MM.1S (cell line): ENCODE results near the gene RPL10.

Experiments
- DNase-seq: peaks from one replicate; pipeline ENCODE4 v3.0.0-alpha.2; 2015
- H2AFZ ChIP-seq: fragments of 300-600 bp; sonication (generic); 2 replicates; pipeline ENCODE4 v1.6.0; 2016; ENCODE audit warnings: antibody characterized with exemption, low read length
- H3F3A ChIP-seq: fragments of 300-600 bp; sonication (generic); 2 replicates; pipeline ENCODE4 v1.6.1; 2016; ENCODE audit warnings: mild to moderate bottlenecking, antibody characterized with exemption, low read length, moderate library complexity, mixed read lengths; ENCODE audit not compliant: insufficient read depth
- H3K27ac ChIP-seq: fragments of 300-600 bp; sonication (generic); 2 replicates; pipeline ENCODE4 v1.5.1; 2016; ENCODE audit warnings: mild to moderate bottlenecking, low read length
- H3K27me3 ChIP-seq: fragments of 300-600 bp; sonication (generic); replicated peaks from 2 replicates; pipeline ENCODE4 v1.6.0; 2016; ENCODE audit warnings: low read length; ENCODE audit not compliant: insufficient read depth
- H3K36me3 ChIP-seq: fragments of 300-600 bp; sonication (generic); replicated peaks from 2 replicates; pipeline ENCODE4 v1.6.1; 2016; ENCODE audit warnings: mild to moderate bottlenecking, low read length, mixed read lengths; ENCODE audit not compliant: insufficient read depth
- H3K4me1 ChIP-seq: fragments of 300-600 bp; sonication (generic); 2 replicates; pipeline ENCODE4 v1.6.1; 2016; ENCODE audit warnings: low read length, mixed read lengths
- H3K4me2 ChIP-seq: fragments of 300-600 bp; sonication (generic); 2 replicates; pipeline ENCODE4 v1.6.0; 2016; ENCODE audit warnings: low read depth, low read length
- H3K4me3 ChIP-seq: fragments of 300-600 bp; sonication (generic); 2 replicates; pipeline ENCODE4 v1.5.1; 2016; ENCODE audit warnings: low read length, mixed read lengths
- H3K79me2 ChIP-seq: fragments of 300-600 bp; sonication (generic); 2 replicates; pipeline ENCODE4 v1.6.1; 2016; ENCODE audit warnings: mixed run types, low read length, mixed read lengths
- H3K9ac ChIP-seq: fragments of 300-600 bp; sonication (generic); 2 replicates; pipeline ENCODE4 v1.6.1; 2016; ENCODE audit warnings: low read length, mixed read lengths
- H3K9me2 ChIP-seq: fragments of 300-600 bp; sonication (generic); replicated peaks from 2 replicates; pipeline ENCODE4 v1.6.1; 2016; ENCODE audit warnings: mild to moderate bottlenecking, low read length, mixed read lengths; ENCODE audit not compliant: insufficient read depth
- H3K9me3 ChIP-seq: fragments of 300-600 bp; sonication (generic); replicated peaks from 2 replicates; pipeline ENCODE4 v1.6.1; 2016; ENCODE audit warnings: mild to moderate bottlenecking, low read length, mixed read lengths; ENCODE audit not compliant: insufficient read depth
- H4K20me1 ChIP-seq: fragments of 300-600 bp; sonication (generic); 2 replicates; pipeline ENCODE4 v1.6.1; 2016; ENCODE audit warnings: mild to moderate bottlenecking, low read length, moderate library complexity, mixed read lengths; ENCODE audit not compliant: insufficient read depth
- EZH2 ChIP-seq: fragments of 300-600 bp; sonication (generic); optimal IDR thresholded peaks from 2 replicates; pipeline ENCODE3; 2017; ENCODE audit warnings: low read depth, mild to moderate bottlenecking, antibody characterized with exemption, low read length, mixed read lengths
- EZH2phosphoT487 ChIP-seq: fragments of 300-600 bp; sonication (generic); IDR thresholded peaks from 2 replicates; pipeline ENCODE4 v1.6.1; 2018; ENCODE audit warnings: antibody characterized with exemption, low read length
- TF ChIP-seq, protein P1 (sequence below): fragments of 300-600 bp; sonication (generic); IDR thresholded peaks from 2 replicates; pipeline ENCODE4 v1.5.1; 2016; ENCODE audit warnings: antibody characterized with exemption, low read length, mixed read lengths

The RPL10 gene

DNA sequence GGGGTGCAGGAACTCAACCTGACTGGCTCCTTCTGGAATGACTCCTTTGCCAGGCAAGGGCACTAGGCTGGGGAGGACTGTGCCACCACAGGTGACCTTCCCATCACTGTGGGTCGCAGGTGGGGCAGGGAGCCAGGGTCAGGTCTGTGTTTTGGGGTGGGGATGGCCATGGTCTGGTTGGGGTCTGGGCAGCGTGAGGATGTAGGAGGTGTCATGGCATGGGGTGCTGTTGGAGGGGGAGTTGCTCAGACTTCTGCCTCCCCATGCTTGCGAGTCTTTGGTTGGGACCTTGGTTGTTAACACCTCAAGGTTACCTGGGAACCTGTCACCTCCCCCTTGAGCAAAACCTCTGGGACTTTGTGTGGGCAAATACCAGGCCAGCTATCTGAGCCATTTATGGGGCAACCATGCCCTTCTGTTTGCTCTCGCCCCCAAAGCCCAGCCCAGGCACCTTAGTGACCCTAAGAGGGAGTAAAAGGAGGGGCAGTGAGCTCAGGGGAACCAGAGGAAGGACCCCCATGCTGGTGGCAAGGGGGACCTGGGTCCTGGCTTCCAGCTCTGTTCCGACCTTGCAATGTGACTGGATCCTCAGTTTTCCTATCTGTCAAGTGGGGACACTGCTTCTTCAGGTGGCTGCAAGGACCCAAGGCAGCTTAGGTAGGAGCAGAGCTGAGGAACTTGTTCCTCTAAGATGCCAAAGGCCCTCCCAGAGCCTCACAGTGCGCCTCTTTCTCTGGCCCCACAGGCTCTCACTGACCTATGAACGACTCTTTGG lies 36.4 kb downstream of the RPL10 start:
- Histone ChIP-seq H3K9me2 (no peaks in the 10 kb centered on the region), H4K20me1 (no peaks in the 10 kb centered on the region), H3F3A (no peaks in the 10 kb centered on the region), H3K9me3 (no peaks in the 10 kb centered on the region), H3K79me2 (peaks cover 37% of the 10 kb centered on the region), H3K27me3 (no peaks in the 10 kb centered on the region), H3K4me3 (no peak overlapping the region), H3K36me3 (no peaks in the 10 kb centered on the region), H2AFZ (no peak overlapping the region), H3K4me2 (no peak overlapping the region), H3K27ac (no peak overlapping the region), H3K4me1 (0 out of 2 replicates have a peak, but pooled peaks cover 7% of the 10 kb centered on the region), H3K9ac (no peak overlapping the region)
- DNase-seq: no peak
- no peak for TF ChIP-seq EZH2phosphoT487
- no peak for TF ChIP-seq EZH2
- TF ChIP-seq, protein P1, sequence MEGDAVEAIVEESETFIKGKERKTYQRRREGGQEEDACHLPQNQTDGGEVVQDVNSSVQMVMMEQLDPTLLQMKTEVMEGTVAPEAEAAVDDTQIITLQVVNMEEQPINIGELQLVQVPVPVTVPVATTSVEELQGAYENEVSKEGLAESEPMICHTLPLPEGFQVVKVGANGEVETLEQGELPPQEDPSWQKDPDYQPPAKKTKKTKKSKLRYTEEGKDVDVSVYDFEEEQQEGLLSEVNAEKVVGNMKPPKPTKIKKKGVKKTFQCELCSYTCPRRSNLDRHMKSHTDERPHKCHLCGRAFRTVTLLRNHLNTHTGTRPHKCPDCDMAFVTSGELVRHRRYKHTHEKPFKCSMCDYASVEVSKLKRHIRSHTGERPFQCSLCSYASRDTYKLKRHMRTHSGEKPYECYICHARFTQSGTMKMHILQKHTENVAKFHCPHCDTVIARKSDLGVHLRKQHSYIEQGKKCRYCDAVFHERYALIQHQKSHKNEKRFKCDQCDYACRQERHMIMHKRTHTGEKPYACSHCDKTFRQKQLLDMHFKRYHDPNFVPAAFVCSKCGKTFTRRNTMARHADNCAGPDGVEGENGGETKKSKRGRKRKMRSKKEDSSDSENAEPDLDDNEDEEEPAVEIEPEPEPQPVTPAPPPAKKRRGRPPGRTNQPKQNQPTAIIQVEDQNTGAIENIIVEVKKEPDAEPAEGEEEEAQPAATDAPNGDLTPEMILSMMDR: no peak

DNA sequence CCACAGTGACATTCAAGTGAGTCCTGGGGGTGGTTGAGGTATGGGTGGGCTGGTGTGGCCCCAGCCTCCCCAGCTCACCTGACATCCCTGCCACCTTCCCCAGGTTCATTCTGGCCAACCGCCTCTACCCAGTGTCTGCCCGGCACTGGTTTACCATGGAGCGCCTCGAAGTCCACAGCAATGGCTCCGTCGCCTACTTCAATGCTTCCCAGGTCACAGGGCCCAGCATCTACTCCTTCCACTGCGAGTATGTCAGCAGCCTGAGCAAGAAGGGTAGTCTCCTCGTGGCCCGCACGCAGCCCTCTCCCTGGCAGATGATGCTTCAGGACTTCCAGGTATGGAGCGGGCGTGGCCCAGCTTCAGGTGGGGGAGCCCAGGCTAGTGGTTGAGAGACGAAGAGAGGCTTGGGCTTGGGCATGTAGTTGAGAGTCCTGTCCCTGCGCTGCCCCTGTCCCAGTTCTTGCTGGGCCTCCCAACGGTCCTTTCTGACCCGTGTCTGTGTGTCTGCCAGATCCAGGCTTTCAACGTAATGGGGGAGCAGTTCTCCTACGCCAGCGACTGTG lies 37.1 kb downstream of the RPL10 start:
- DNase-seq: no peak
- H3K4me1 ChIP-seq: 0 out of 2 replicates have a peak, but pooled peaks cover 7% of the 10 kb centered on the region
- H3K4me3 ChIP-seq: no peak overlapping the region
- H4K20me1 ChIP-seq: no peaks in the 10 kb centered on the region
- H2AFZ ChIP-seq: no peak overlapping the region
- H3K79me2 ChIP-seq: peaks cover 38% of the 10 kb centered on the region
- H3K27ac ChIP-seq: no peak overlapping the region
- H3K9me2 ChIP-seq: no peaks in the 10 kb centered on the region
- no peak overlapping the region for H3K4me2 ChIP-seq
- H3K9ac ChIP-seq: no peak overlapping the region
- TF ChIP-seq EZH2phosphoT487: no peak
- no peaks in the 10 kb centered on the region for H3F3A ChIP-seq
- H3K27me3 ChIP-seq: no peaks in the 10 kb centered on the region
- H3K9me3 ChIP-seq: no peaks in the 10 kb centered on the region
- H3K36me3 ChIP-seq: no peaks in the 10 kb centered on the region

DNA sequence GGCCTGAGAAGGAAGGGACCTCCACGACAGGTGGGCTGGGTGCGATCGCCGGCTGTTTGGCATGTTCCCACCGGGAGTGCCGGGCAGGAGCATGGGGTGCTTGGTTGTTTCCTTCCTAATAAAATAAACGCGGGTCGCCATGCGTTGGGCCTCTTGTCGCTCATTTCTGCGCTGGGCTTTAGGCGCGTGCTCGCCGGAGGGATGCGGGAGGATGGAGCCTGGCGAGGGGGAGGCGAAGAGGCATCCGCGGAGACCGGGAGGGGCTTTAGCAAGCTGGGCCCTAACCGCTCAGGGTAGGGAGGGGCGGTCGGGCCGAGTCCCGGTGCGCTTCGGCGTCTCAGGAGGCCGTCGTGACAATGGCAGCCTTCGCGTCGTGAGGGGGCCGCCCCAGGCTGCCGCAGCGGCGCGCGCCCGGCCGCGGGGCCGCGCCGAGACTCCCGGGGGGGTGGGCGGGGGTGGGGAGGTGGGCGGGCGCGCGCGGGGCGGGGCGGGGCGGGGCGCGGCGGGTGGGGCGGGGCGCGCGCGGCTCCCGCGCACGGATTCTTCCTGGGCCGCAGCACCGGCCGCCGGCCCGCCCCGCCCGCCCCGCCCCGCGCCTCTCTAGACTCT lies 38.3 kb downstream of the RPL10 start:
- H3K4me3 ChIP-seq: peak overlapping the region; percentile 73; the same call in 1 of the 2 replicates
- no peaks in the 10 kb centered on the region for H3K36me3 ChIP-seq
- no peak overlapping the region for H3K27ac ChIP-seq

More for the DNA sequence above, 38.3 kb downstream of the RPL10 start:
- H2AFZ ChIP-seq: no peak overlapping the region
- H3K9ac ChIP-seq: peak overlapping the region; percentile 46; the same call in 1 of the 2 replicates
- 0 out of 2 replicates have a peak overlapping the region, but pooled peaks have one; percentile 29 for H3K4me2 ChIP-seq
- no peaks in the 10 kb centered on the region for H4K20me1 ChIP-seq
- TF ChIP-seq EZH2: no peak
- no peak for TF ChIP-seq EZH2phosphoT487
- TF ChIP-seq, protein P1: no peak
- no peaks in the 10 kb centered on the region for H3F3A ChIP-seq
- peak; percentile 21 for DNase-seq
- H3K27me3 ChIP-seq: no peaks in the 10 kb centered on the region
- H3K79me2 ChIP-seq: peaks cover 33% of the 10 kb centered on the region
- H3K9me3 ChIP-seq: no peaks in the 10 kb centered on the region
- H3K4me1 ChIP-seq: 0 out of 2 replicates have a peak, but pooled peaks cover 7% of the 10 kb centered on the region
- no peaks in the 10 kb centered on the region for H3K9me2 ChIP-seq
